GM18951 (cell line): ENCODE data around the gene CD82.
"Not testable (repeated sequence)": the region's sequence is repeated elsewhere in the genome, so short reads cannot be mapped to it uniquely, and the experiment has no call there.

ENCODE experiments used
- POLR2A ChIP-seq: IDR thresholded peaks from 4 replicates; pipeline ENCODE4 v1.6.1; 2011; ENCODE audit warnings: mild to moderate bottlenecking; ENCODE audit not compliant: insufficient read length, insufficient read depth; ENCODE audit errors: extremely low read depth
- in situ Hi-C: fragments of 300-500 bp; cut with MboI; formaldehyde crosslinking; loops from one replicate; pipeline ENCODE4 v1.12.0; 2022; ENCODE audit warnings: low sequenced_read_pairs, mixed read lengths, inconsistent platforms; ENCODE audit not compliant: unreplicated experiment

CD82 gene

GRCh38 chr11:44538375-44539054 lies 26.9 kb upstream of the CD82 start:
- TF ChIP-seq POLR2A, result no peak
- in situ Hi-C loops, result loop anchor here (5.0 to 10.0 kb wide), 2 partner anchors 251 to 424 kb away; no protein-coding TSS in a partner anchor

- TF ChIP-seq POLR2A, result no peak
- in situ Hi-C loops, result loop anchor here (5.0 to 10.0 kb wide), 2 partner anchors 253 to 425 kb away; no protein-coding TSS in a partner anchor
These were observed 25.5 kb upstream of the CD82 start for GRCh38 chr11:44539971-44540370.

- in situ Hi-C loops, result no loop called here
- TF ChIP-seq POLR2A, result no peak
These were observed 24.8 kb upstream of the CD82 start for GRCh38 chr11:44540667-44541066.

- in situ Hi-C loops, result no loop called here
- no peak for TF ChIP-seq POLR2A
These were observed 23.1 kb upstream of the CD82 start for GRCh38 chr11:44542372-44542771.

GRCh38 chr11:44546984-44547383 lies 18.5 kb upstream of the CD82 start:
- in situ Hi-C loops, result not testable (repeated sequence)

GRCh38 chr11:44547534-44547933 lies 17.9 kb upstream of the CD82 start:
- in situ Hi-C loops, result not testable (repeated sequence)

- in situ Hi-C loops, result no loop called here
These were observed 17.3 kb upstream of the CD82 start for GRCh38 chr11:44548032-44548695.

GRCh38 chr11:44548961-44549749 lies 16.3 kb upstream of the CD82 start:
- in situ Hi-C loops, result not testable (repeated sequence)

More at GRCh38 chr11:44548032-44548695, 17.3 kb upstream of the CD82 start:
- TF ChIP-seq POLR2A, result no peak

- no peak for TF ChIP-seq POLR2A
- in situ Hi-C loops, result no loop called here
These were observed 15.3 kb upstream of the CD82 start for GRCh38 chr11:44550123-44550522.

GRCh38 chr11:44551456-44552139 lies 13.9 kb upstream of the CD82 start:
- TF ChIP-seq POLR2A, result no peak
- in situ Hi-C loops, result no loop called here

GRCh38 chr11:44555031-44555800 lies 10.2 kb upstream of the CD82 start:
- in situ Hi-C loops, result no loop called here

GRCh38 chr11:44556735-44557409 lies 8.6 kb upstream of the CD82 start:
- no peak for TF ChIP-seq POLR2A
- in situ Hi-C loops, result no loop called here

More at GRCh38 chr11:44555031-44555800, 10.2 kb upstream of the CD82 start:
- no peak for TF ChIP-seq POLR2A
